HepG2 (cell line): Measurements from ENCODE around the gene TOMM7.

Experiments used
- CTCF ChIP-seq: sonication (generic); formaldehyde crosslinking; IDR thresholded peaks from 2 replicates; pipeline ENCODE4 v1.5.0; 2020; ENCODE audit warnings: mild to moderate bottlenecking, missing genetic modification reagents, moderate library complexity
- FOXP1 ChIP-seq, 2 experiments: fragments of 450-650 bp in 1 of 2; IDR thresholded peaks; 2 replicates each; pipeline ENCODE4 v1.6.1; 2017 to 2018; ENCODE audit warnings: antibody characterized with exemption in 1 of 2
- NFE2L2 ChIP-seq: fragments of 150-350 bp; IDR thresholded peaks from 2 replicates; pipeline ENCODE4 v1.6.1; 2014; ENCODE audit warnings: low read length
- RBAK ChIP-seq: sonication (generic); formaldehyde crosslinking; IDR thresholded peaks from 2 replicates; pipeline ENCODE4 v1.5.1; 2020; ENCODE audit warnings: mild to moderate bottlenecking, missing genetic modification reagents
- SIX1 ChIP-seq: sonication (generic); formaldehyde crosslinking; IDR thresholded peaks from 2 replicates; pipeline ENCODE4 v1.4.0; 2020; ENCODE audit warnings: missing genetic modification reagents, borderline replicate concordance
- SMC3 ChIP-seq: IDR thresholded peaks from 2 replicates; pipeline ENCODE4 v1.6.1; 2011; ENCODE audit warnings: low read length, improper control_type of control experiment
- ZNF142 ChIP-seq: sonication (generic); formaldehyde crosslinking; IDR thresholded peaks from 2 replicates; pipeline ENCODE4 v1.4.0; 2020; ENCODE audit warnings: missing genetic modification reagents
- ZNF549 ChIP-seq: sonication (generic); formaldehyde crosslinking; IDR thresholded peaks from 2 replicates; pipeline ENCODE4 v1.5.0; 2020; ENCODE audit warnings: missing genetic modification reagents
- ZNF629 ChIP-seq: sonication (generic); formaldehyde crosslinking; conservative IDR thresholded peaks from 2 replicates; pipeline ENCODE4 v1.5.0; 2020; ENCODE audit warnings: missing genetic modification reagents
- ZNF766 ChIP-seq: sonication (generic); formaldehyde crosslinking; IDR thresholded peaks from 2 replicates; pipeline ENCODE4 v1.5.0; 2020; ENCODE audit warnings: missing genetic modification reagents, borderline replicate concordance
- TF ChIP-seq, protein P1 (sequence below): sonication (generic); formaldehyde crosslinking; IDR thresholded peaks from 2 replicates; pipeline ENCODE4 v1.4.0; 2020; ENCODE audit warnings: missing genetic modification reagents
- TF ChIP-seq, protein P2 (sequence below): sonication (generic); formaldehyde crosslinking; IDR thresholded peaks from 2 replicates; pipeline ENCODE4 v1.8.0; 2022; ENCODE audit warnings: missing genetic modification reagents, mild to moderate bottlenecking, borderline replicate concordance

GRCh38 chr7:22853138-22853537, 30.5 kb upstream of the TOMM7 start:
- TF ChIP-seq, protein P1, sequence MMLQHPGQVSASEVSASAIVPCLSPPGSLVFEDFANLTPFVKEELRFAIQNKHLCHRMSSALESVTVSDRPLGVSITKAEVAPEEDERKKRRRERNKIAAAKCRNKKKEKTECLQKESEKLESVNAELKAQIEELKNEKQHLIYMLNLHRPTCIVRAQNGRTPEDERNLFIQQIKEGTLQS, result no peak
- TF ChIP-seq, protein P2, sequence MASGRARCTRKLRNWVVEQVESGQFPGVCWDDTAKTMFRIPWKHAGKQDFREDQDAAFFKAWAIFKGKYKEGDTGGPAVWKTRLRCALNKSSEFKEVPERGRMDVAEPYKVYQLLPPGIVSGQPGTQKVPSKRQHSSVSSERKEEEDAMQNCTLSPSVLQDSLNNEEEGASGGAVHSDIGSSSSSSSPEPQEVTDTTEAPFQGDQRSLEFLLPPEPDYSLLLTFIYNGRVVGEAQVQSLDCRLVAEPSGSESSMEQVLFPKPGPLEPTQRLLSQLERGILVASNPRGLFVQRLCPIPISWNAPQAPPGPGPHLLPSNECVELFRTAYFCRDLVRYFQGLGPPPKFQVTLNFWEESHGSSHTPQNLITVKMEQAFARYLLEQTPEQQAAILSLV (CRISPR knock-in tag), result no peak
- TF ChIP-seq ZNF766 (CRISPR knock-in tag) (no peak), RBAK (no peak), ZNF629 (no peak), SIX1 (CRISPR knock-in tag) (no peak), CTCF (CRISPR knock-in tag) (no peak), SMC3 (no peak), ZNF142 (CRISPR knock-in tag) (no peak), NFE2L2 (no peak), FOXP1 (IDR thresholded peaks at IDR 0.05) (no peak), FOXP1 (CRISPR knock-in tag; IDR thresholded peaks at IDR 0.05) (no peak), ZNF549 (no peak)
